Transverse colon (tissue), 4 donors: ENCODE results near the gene CLCN1. TPM values are rescaled to one million over a fixed set of nuclear protein-coding genes. Genes with fewer than 3 reads are reported as not detected.

Experiments used
- DNase-seq: peaks from one replicate; pipeline ENCODE4 v3.0.0-alpha.2; 2019
- H3K27ac ChIP-seq, 4 donors: fragments of 200-600 bp; sonication (generic); 2 replicates each; pipeline ENCODE4 v1.5.1; 2016 to 2018; ENCODE audit warnings: inconsistent platforms in 4 of 4
- H3K27me3 ChIP-seq: fragments of 200-600 bp; sonication (generic); 2 replicates; pipeline ENCODE4 v1.5.1; 2017; ENCODE audit warnings: inconsistent platforms
- H3K36me3 ChIP-seq, 4 donors: fragments of 200-600 bp; sonication (generic); 2 replicates each; pipeline ENCODE4 v1.5.1; 2017 to 2019; ENCODE audit warnings: inconsistent platforms in 4 of 4
- H3K4me1 ChIP-seq, 4 donors: fragments of 200-600 bp; sonication (generic); 2 replicates each; pipeline ENCODE4 v1.5.1; 2017 to 2020; ENCODE audit warnings: inconsistent platforms in 4 of 4
- H3K4me3 ChIP-seq, 4 donors: fragments of 200-600 bp; sonication (generic); 1 replicate in 1 of 4; 2 replicates in 3 of 4; pipeline versions ENCODE4 v1.5.1 to v1.6.1; 2017 to 2019; ENCODE audit warnings: inconsistent platforms in 4 of 4
- H3K9me3 ChIP-seq, 2 donors: fragments of 200-600 bp; sonication (generic); 2 replicates each; pipeline ENCODE4 v1.5.1; 2017 to 2019; ENCODE audit warnings: inconsistent platforms in 2 of 2
- CTCF ChIP-seq, 5 experiments: fragments of 200-600 bp in 3 of 5; fragments of 450-650 bp in 2 of 5; sonication (generic) in 3 of 5; IDR thresholded peaks; 1 replicate in 2 of 5; 2 replicates in 3 of 5; pipeline ENCODE4 v1.5.1; 2016 to 2017; ENCODE audit warnings: antibody characterized with exemption in 5 of 5, inconsistent platforms in 3 of 5, mild to moderate bottlenecking in 2 of 5, moderate library complexity in 1 of 5
- EP300 ChIP-seq: sonication (generic); formaldehyde crosslinking; IDR thresholded peaks from one replicate; pipeline ENCODE4 v1.6.1; 2017; ENCODE audit warnings: antibody characterized with exemption, low read depth
- POLR2A ChIP-seq: fragments of 450-650 bp; IDR thresholded peaks from one replicate; pipeline ENCODE4 v1.6.1; 2016; ENCODE audit warnings: antibody characterized with exemption, mild to moderate bottlenecking, moderate library complexity
- POLR2AphosphoS5 ChIP-seq, 3 donors: sonication (generic); formaldehyde crosslinking; IDR thresholded peaks; one replicate each; pipeline ENCODE4 v1.6.1; 2016; ENCODE audit warnings: antibody characterized with exemption in 3 of 3
- WGBS, 2 donors: methylation state at CpG; one replicate each; pipeline ENCODE4 v1.1.5; 2018; ENCODE audit warnings: low coverage in 1 of 2; 5-methylcytosine and 5-hydroxymethylcytosine counted together
- in situ Hi-C, 4 donors: fragments of 200-750 bp; cut with MboI; loops; one replicate each; pipeline versions ENCODE4 v1.15.0 to v1.15.1; 2017; ENCODE audit warnings: low sequenced_read_pairs in 3 of 4, low pct_ligation_motif_present in 1 of 4, low pct_unique_long_range_greater_than_20kb in 1 of 4
- intact Hi-C: fragments of 100-400 bp; cut with DNase I; formaldehyde crosslinking; loops from one replicate; pipeline ENCODE4 v1.15.1; 2023; ENCODE audit warnings: low total_unique reads
- total RNA-seq, 4 donors: library from RNA; depleted of rRNA; stranded (reverse); fragments of >200 nt; gene quantifications; one replicate each; pipeline ENCODE4 v1.1.0, GENCODE V29; 2016

CLCN1 gene
- total RNA-seq, 4 donors from 2014 or later = not detected

- Histone ChIP-seq H3K4me3 (no peak overlapping the region), H3K27me3 (no peaks in the 10 kb centered on the region), H3K4me1 (peaks cover 8 to 58% (median 33%) of the 10 kb centered on the region in 4 donors), H3K9me3 (no peaks in the 10 kb centered on the region), H3K27ac (no peak overlapping the region), H3K36me3 (no peaks in the 10 kb centered on the region)
- intact Hi-C loops = no loop called here
- in situ Hi-C loops = no loop called here
- no peak for DNase-seq
- 97 to 100% methylated on average over 8 of the region's 8 CpGs for WGBS, 2 donors
- TF ChIP-seq POLR2AphosphoS5 (IDR thresholded peaks at IDR 0.05) (no peak), POLR2A (no peak), CTCF (IDR thresholded peaks at IDR 0.05) (no peak), EP300 (no peak)
Observed at GRCh38 chr7:143282124-143282523, 33.8 kb upstream of the CLCN1 start.

- Histone ChIP-seq H3K9me3 (no peaks in the 10 kb centered on the region), H3K4me3 (no peak overlapping the region), H3K36me3 (no peaks in the 10 kb centered on the region), H3K27ac (peak overlapping the region; percentile 83 to 86 (median 86)), H3K4me1 (peaks cover 11 to 66% (median 39%) of the 10 kb centered on the region in 4 donors), H3K27me3 (no peaks in the 10 kb centered on the region)
- in situ Hi-C loops (no loop called here), intact Hi-C loops (no loop called here)
- 48 to 50% methylated on average over 4 of the region's 4 CpGs for whole genome bisulfite sequencing, 2 donors
- no peak for TF ChIP-seq POLR2AphosphoS5 (IDR thresholded peaks at IDR 0.05)
- TF ChIP-seq CTCF (IDR thresholded peaks at IDR 0.05) = no peak
- no peak for TF ChIP-seq POLR2A
- TF ChIP-seq EP300 = no peak
- DNase-seq = peak; percentile 55
Observed at GRCh38 chr7:143283381-143283780, 32.5 kb upstream of the CLCN1 start.

- intact Hi-C loops (no loop called here), in situ Hi-C loops (no loop called here)
- no peaks in the 10 kb centered on the region for H3K27me3 ChIP-seq
- H3K4me1 ChIP-seq = peaks cover 3 to 64% (median 43%) of the 10 kb centered on the region in 4 donors
- peak within 1 kb of the TSS; percentile 83 to 86 (median 86) for H3K27ac ChIP-seq
- H3K36me3 ChIP-seq = no peaks in the 10 kb centered on the region
- peak; percentile 85 for DNase-seq
- WGBS, 2 donors = 44 to 51% methylated on average over 4 to 19 of the region's 19 CpGs
- H3K4me3 ChIP-seq = peak within 1 kb of the TSS in 3 of 4 donors; percentile 7 to 34 (median 14)
- H3K9me3 ChIP-seq = no peaks in the 10 kb centered on the region
- TF ChIP-seq POLR2A = peak; percentile 48
- no peak for TF ChIP-seq EP300
- TF ChIP-seq CTCF (IDR thresholded peaks at IDR 0.05) = no peak
- peak in 1 of 3 donors; percentile 34 for TF ChIP-seq POLR2AphosphoS5 (IDR thresholded peaks at IDR 0.05)
Observed at GRCh38 chr7:143284591-143285469, 31.1 kb upstream of the CLCN1 start, which contains the start of gene TMEM139. TSS of gene TMEM139 (plus strand) at chr7:143284958. CDS start at chr7:143285958, 1,000 bp downstream.

- peaks cover 7 to 66% (median 45%) of the 10 kb centered on the region in 4 donors for H3K4me1 ChIP-seq
- 60 to 67% methylated on average over 2 to 3 of the region's 3 CpGs for WGBS, 2 donors
- intact Hi-C loops = no loop called here
- DNase-seq = peak; percentile 82
- in situ Hi-C loops = no loop called here
- no peaks in the 10 kb centered on the region for H3K36me3 ChIP-seq
- peak overlapping the region; percentile 83 to 86 (median 86) for H3K27ac ChIP-seq
- H3K4me3 ChIP-seq = peak overlapping the region in 1 of 4 donors; percentile 34
- TF ChIP-seq POLR2AphosphoS5 (IDR thresholded peaks at IDR 0.05) (peak in 2 of 3 donors; percentile 22 to 35), EP300 (no peak), CTCF (IDR thresholded peaks at IDR 0.05) (no peak), POLR2A (peak; percentile 4)
- H3K9me3 ChIP-seq = no peaks in the 10 kb centered on the region
- no peaks in the 10 kb centered on the region for H3K27me3 ChIP-seq
Observed at GRCh38 chr7:143285470-143285778, 30.5 kb upstream of the CLCN1 start.
